Renal cortical epithelial cell (primary cell): ENCODE measurements around the gene ZNF692. TPM values are rescaled to one million over a fixed set of nuclear protein-coding genes. Genes with fewer than 3 reads are reported as not detected.
A peak's percentile ranks its signal among the peaks of the same experiment; 100 is the strongest.
"Not testable (repeated sequence)": the region's sequence is repeated elsewhere in the genome, so short reads cannot be mapped to it uniquely, and the experiment has no call there.

Experiments used
- DNase-seq: peaks from one replicate; pipeline ENCODE4 v3.0.0-alpha.2; 2011; ENCODE audit warnings: low read depth
- total RNA-seq: library from RNA; depleted of rRNA; stranded (reverse); fragments of >200 nt; gene quantifications from 2 replicates; pipeline ENCODE4 v1.2.3, GENCODE V29; 2014

ZNF692 gene
- total RNA-seq = 9.4 and 19.6 TPM in 2 replicates

- peak; percentile 88 for DNase-seq
Observed at GRCh38 chr1:248858891-248859889, at the start of gene ZNF692. Gene ZNF692 (minus strand): TSS chr1:248859085. CDS start chr1:248858309, 776 bp downstream.

- DNase-seq = peak; percentile 25
Observed at GRCh38 chr1:248906753-248907661, 48.1 kb upstream of the ZNF692 start.

- peak; percentile 73 for DNase-seq
Observed at GRCh38 chr1:248906009-248906752, 47.3 kb upstream of the ZNF692 start, which contains the start of gene PGBD2. Gene PGBD2 (plus strand): TSS chr1:248906235. CDS start chr1:248913863, 7,628 bp downstream.

GRCh38 chr1:248905662-248906008, 46.8 kb upstream of the ZNF692 start:
- no peak for DNase-seq

GRCh38 chr1:248904437-248905216, 45.7 kb upstream of the ZNF692 start:
- no peak for DNase-seq

GRCh38 chr1:248901578-248901977, 42.7 kb upstream of the ZNF692 start:
- DNase-seq = no peak

- DNase-seq = no peak
Observed at GRCh38 chr1:248900637-248901036, 41.8 kb upstream of the ZNF692 start.

GRCh38 chr1:248897412-248898337, 38.8 kb upstream of the ZNF692 start:
- DNase-seq = no peak

- no peak for DNase-seq
Observed at GRCh38 chr1:248894837-248895236, 36.0 kb upstream of the ZNF692 start.

GRCh38 chr1:248892590-248892989, 33.7 kb upstream of the ZNF692 start:
- no peak for DNase-seq

GRCh38 chr1:248891758-248892157, 32.9 kb upstream of the ZNF692 start:
- DNase-seq = no peak

- no peak for DNase-seq
Observed at GRCh38 chr1:248890549-248891498, 31.9 kb upstream of the ZNF692 start.

GRCh38 chr1:248889914-248890243, 31.0 kb upstream of the ZNF692 start:
- not testable (repeated sequence) for DNase-seq

GRCh38 chr1:248886237-248886895, 27.5 kb upstream of the ZNF692 start:
- DNase-seq = no peak

- no peak for DNase-seq
Observed at GRCh38 chr1:248885646-248886045, 26.8 kb upstream of the ZNF692 start.

GRCh38 chr1:248884632-248885295, 25.9 kb upstream of the ZNF692 start:
- DNase-seq = no peak

- DNase-seq = not testable (repeated sequence)
Observed at GRCh38 chr1:248882427-248882826, 23.5 kb upstream of the ZNF692 start.
